GM12874 (cell line): ENCODE results near the gene RAB1B.

ENCODE experiments used
- TF ChIP-seq, protein P1 (sequence below): IDR thresholded peaks from 2 replicates; pipeline ENCODE4 v1.5.1; 2011; ENCODE audit warnings: low read depth, mild to moderate bottlenecking, control low read depth, low read length, moderate library complexity; ENCODE audit not compliant: insufficient read depth

Gene RAB1B

DNA sequence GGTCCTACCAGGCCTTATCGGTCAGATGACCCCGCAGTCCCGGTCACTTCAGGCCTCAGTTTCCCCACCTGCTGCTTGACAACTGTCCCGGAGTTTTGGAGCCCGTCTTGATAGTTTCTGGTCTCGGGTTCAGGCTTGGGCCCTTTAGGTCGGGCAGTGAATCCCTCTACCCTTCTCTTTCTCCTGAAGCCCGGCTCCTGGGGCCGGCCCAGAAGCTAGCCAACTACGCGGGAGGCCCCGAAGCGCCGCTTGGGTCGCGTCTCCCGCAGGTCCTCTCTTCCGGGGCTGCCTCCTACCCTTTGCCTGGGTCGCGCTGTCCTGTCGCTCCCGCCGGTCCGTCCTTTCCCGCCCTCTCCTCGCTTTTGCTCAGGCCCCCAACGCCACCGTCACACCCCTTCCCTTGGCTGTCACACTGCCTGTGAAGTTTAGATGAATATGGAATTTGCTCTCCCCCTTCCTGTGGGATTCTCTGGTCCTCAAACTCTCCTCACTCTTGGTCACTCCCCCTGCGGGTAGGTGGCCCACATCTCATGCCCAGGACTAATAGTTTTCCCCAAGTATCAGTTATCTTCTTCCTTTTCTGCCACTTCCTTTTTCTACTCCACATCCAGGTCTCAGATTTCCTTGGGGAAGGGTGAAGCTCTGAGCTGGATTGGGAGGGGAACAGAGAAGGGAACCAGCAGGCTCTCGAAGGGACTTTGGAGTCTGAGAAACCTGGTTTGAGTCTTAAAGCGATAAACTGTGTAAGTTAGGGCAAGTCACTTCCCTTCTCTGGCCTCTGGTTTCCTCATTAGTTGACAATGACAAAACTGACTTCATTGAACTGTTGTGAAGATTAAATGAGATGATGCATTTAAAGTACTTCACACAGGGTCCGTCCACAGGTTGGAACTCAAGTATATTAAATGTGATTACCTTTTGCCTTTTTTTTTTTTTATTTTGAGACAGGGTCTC is 790 bp downstream of the RAB1B start:
- TF ChIP-seq, protein P1, sequence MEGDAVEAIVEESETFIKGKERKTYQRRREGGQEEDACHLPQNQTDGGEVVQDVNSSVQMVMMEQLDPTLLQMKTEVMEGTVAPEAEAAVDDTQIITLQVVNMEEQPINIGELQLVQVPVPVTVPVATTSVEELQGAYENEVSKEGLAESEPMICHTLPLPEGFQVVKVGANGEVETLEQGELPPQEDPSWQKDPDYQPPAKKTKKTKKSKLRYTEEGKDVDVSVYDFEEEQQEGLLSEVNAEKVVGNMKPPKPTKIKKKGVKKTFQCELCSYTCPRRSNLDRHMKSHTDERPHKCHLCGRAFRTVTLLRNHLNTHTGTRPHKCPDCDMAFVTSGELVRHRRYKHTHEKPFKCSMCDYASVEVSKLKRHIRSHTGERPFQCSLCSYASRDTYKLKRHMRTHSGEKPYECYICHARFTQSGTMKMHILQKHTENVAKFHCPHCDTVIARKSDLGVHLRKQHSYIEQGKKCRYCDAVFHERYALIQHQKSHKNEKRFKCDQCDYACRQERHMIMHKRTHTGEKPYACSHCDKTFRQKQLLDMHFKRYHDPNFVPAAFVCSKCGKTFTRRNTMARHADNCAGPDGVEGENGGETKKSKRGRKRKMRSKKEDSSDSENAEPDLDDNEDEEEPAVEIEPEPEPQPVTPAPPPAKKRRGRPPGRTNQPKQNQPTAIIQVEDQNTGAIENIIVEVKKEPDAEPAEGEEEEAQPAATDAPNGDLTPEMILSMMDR = no peak

DNA sequence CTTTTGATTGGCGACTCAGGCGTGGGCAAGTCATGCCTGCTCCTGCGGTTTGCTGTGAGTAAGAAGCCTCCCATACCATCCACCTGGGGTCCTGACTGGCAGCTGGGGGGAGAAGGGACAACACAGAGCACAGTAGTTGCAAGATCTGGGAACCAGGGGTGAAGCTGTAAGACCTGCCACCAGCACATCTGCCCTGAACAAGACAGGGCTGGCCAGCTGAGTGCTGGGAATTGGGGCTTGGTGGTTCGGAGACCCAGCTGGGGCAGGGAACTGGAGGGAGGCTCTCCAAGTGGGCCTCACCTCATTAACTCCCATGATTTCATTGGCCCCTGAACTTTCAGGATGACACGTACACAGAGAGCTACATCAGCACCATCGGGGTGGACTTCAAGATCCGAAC is 3.4 kb downstream of the RAB1B start:
- TF ChIP-seq, protein P1 = no peak

DNA sequence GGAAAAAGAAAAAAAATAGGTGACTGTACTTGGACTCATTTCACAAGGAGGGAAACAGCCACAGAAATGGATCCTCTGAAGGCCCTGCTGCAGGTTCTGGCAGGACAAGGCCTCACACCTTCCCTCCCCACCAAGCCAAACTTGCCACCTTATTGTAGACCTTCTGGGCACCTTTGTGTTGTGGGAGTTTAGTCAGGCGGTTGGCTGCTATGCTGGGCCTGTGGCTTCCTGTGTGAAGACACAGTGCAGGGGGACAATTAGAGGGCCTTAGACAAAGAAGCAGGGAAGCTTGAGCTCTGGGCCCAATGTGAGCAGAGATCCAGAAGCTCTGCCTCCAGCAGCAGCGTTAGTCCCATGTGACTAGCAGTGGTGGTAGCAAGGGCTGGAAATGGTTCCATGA is 4.2 kb downstream of the RAB1B start:
- TF ChIP-seq, protein P1 = no peak

DNA sequence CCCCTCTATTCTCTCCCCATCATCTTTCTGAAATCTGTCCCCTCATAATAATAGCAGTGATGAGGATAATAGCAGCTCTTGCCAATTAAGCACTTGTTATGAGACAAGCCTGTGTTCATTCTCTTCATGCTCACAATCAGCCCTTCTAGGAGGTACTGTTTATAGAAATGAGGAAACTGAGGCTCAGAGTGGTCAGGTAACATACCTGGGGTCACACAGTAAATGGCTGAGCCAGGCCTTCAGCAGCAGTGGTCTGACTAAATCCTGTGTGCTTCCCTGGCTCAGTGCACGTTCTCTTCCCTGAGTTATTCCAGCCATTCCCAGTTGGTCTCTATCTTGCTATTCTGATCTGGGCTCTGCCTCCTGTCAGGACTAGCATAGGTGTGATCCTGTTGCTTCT is 5.8 kb downstream of the RAB1B start:
- TF ChIP-seq, protein P1 = no peak

DNA sequence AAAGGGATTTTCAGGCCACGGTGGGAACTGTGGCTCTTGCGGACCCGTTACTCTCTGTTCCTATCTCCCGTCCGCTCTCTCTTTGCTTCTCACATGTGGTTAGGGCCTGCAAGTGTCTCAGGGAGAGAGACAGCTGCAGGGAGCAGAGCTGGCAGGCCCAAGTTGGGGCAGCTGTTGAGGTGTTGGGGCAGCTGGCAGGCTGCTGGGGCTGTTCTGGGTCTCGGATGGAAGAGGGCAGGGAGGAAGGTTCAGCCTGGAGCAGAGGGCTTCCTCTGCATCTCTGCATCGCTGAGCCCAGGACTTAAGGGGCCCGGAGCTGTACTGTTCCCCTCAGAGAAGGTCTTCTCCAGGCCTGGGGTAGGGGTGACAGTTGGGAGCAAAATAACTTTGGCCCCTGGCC is 7.0 kb downstream of the RAB1B start:
- TF ChIP-seq, protein P1 = no peak

DNA sequence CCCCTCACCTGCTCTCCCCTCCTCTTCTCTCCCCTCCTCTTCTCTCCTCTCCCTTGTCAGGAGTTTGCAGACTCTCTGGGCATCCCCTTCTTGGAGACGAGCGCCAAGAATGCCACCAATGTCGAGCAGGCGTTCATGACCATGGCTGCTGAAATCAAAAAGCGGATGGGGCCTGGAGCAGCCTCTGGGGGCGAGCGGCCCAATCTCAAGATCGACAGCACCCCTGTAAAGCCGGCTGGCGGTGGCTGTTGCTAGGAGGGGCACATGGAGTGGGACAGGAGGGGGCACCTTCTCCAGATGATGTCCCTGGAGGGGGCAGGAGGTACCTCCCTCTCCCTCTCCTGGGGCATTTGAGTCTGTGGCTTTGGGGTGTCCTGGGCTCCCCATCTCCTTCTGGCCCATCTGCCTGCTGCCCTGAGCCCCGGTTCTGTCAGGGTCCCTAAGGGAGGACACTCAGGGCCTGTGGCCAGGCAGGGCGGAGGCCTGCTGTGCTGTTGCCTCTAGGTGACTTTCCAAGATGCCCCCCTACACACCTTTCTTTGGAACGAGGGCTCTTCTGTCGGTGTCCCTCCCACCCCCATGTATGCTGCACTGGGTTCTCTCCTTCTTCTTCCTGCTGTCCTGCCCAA is 7.7 kb downstream of the RAB1B start:
- TF ChIP-seq, protein P1 = no peak

DNA sequence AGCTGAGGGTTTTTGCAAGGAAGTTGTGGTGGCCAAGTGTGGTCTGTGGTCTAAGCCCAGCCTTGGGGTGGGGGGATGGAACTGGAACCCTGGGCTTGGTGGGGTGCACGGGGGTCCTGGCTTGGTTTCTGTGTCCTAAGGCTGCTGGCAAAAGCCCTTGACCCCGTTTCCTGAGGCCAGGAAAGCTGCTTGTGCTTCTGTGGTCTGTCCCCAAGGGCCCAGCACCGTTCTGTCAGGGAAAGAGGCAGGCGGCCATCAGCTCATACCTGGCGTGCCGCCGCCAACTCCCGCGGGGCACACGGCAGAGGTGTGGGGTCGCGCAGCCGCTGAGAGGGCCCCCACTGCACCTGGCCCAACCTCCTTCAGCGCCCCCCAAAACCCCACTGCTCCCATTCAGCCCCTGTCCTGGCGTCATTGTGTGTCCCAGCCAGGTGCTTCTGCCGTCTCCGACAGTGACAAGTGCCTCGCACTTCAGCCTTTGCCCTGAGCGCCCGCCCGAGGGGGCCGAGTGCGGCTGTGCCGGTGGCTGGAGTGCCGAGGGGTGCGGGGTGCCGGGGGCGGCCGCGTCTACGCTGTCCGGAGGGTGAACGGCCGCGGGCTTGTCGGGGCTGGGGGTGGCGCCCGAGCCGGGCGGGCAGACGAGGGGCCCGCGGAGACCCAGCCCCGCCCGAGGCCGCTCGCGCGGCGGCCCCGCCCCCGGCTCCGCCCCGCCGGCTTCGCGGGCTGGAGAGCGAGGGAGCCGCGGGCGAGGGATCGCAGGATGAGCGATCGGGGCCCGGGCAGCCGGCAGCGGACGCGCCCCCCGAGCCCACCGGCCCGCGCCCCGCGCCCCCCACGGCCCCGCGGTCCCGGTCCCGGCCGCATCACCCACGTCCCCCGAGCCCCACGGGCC is 9.3 kb downstream of the RAB1B start, which contains the start of gene CNIH2:
TSS of gene CNIH2 (plus strand) at position 705 of the 892 bp plus-strand sequence. CDS start 282 bp downstream, outside the sequence.
- TF ChIP-seq, protein P1 = no peak
